NCI-H82 treated with DMSO at 0.1 percent for 48 hours (cell line): ENCODE results near the gene MRPS15.
"Not testable (repeated sequence)": the region's sequence is repeated elsewhere in the genome, so short reads cannot be mapped to it uniquely, and the experiment has no call there.

Experiments used
- DNase-seq: peaks from one replicate; lab custom pipeline; 2025; ENCODE audit not compliant: unreplicated experiment; lab: John Stamatoyannopoulos, UW

MRPS15 gene

DNA sequence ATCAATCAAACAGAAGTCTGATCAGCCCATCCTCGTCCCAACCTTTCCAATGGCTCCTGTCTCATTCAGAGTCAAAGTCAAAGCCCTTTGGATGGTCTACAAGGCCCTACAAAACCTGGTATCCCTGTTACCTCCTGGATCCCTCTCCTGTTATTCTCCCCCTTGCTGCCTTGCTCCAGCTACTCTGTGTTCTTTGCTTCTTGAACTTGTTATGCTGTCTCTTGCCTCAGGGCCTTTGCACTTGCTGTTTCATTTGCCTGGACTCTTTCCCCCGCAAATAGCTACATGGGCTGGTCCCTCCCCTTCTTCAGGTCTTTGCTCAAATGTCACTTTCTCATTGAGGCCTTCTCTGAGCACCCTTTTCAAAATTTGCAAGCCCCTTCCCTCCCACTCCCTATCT, 19.9 kb upstream of the MRPS15 start:
- no peak for DNase-seq

DNA sequence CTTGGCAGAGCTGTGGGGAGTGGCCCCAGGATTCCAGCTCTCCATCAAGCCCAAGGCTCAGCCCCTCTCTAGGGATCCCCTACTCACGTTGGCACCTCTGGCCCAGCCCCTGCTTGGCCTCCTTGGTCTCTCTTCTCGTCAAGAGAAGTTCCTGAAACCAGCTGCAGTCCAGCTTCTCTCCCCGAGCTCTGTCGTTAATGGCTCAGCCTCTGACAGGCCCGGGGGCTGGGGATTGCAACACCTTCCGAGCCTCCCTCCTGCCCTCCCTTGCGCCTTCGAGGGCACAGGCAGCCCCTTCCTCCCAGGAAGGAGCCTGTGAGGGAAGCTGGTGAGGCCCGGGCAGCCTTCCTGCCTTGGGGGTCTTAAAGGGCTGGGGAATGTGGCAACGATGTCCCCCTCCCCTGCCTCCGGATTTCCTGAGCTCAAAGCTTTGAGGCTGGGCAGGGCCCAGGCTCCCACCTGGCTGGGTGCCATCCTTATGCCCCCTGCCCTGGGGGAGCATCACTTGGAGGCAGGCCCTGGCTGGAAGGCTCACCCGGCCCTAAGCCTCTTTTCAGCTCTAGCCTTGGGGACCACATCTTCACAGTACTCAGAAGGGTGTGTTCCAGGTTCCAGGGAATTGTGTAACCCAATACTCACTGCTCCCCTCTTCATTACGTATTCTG, 18.7 kb upstream of the MRPS15 start, which contains the start of gene CSF3R:
TSS of gene CSF3R (minus strand) at position 190 of the 665 bp plus-strand sequence. CDS start 3,417 bp downstream, outside the sequence.
- DNase-seq = no peak

DNA sequence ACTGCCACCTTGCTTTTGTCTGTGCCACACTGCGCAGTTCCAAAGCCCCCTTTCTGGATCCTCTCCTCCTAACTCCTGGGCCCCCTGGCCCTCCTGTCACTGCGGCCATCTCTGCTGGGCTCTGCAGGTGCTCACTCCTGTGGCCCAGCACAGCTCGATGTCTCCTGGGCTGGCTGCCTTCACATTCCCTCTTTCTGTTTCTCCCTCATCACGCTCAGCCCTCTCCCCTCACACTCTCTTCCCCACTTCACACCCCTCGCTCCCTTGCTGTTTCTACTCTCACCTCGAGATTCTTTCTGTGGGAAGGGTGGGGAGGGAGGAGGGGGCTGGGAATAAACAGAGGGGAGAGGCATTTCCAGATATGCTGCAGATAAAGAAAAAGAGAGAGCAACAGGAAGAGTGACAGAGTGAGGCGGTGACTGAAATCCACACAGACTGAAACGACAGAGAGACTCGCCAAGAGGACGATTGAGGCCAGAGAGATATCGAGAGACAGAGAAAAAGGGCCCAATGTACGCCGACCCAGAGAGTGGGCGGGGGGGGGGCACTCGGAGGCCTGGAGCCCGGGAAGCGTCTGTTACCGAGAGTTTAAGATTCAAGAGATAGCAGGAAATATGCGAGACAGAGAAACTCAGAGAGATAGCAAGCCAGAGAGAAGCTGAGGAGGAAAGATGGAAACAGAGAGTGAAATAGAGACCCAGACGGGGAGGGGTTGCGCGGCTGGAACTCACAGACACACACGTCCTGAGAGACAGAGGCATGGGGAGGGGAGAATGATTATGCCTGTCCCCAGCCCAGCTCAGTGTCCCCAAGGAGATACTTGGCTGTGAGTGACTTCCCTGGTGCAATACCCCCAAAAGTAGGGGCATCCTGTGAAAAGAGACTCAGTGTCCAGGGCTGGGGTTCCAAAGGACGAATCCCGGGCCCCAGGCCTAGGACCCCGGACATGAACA, 17.9 kb upstream of the MRPS15 start:
- DNase-seq = no peak

DNA sequence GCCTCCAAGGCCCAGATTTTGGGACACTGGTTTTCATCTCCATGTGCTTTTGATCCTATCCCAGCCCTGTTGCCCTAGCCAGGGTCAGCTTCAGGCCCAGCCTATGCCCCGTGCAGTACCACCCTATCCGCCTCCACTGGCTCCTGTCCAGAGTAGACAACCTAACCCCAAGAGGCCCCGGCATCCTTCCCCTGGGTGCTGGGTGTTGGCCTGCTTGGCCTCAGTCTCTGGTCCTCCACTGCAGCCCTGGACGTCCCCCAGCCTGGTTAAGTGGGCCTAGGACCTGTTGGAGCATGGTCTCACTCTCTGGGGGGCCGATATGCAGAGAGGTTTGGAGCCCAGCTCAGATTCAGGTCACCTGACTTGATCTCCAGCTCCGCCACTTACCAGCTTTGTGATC, 16.9 kb upstream of the MRPS15 start:
- no peak for DNase-seq

DNA sequence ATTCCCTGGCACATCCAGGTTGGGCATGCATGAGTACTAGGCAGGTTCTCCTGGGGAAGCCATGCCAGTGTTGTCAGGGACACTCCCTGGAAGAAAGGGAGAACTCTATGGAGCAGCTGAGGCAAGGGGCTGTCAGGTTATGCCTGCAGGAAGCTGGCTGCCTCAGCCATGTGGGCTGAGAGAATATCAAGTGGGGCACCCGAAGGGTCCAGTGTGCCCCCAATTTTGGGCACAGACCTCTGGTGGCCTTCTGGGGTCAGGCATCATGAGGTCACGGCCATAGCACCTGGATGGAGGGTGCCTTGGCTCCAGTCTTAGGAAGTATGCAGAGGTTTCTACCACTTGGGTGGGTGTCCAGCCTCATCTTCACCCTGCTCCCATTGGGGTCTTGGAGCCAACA, 16.0 kb upstream of the MRPS15 start:
- DNase-seq = no peak

DNA sequence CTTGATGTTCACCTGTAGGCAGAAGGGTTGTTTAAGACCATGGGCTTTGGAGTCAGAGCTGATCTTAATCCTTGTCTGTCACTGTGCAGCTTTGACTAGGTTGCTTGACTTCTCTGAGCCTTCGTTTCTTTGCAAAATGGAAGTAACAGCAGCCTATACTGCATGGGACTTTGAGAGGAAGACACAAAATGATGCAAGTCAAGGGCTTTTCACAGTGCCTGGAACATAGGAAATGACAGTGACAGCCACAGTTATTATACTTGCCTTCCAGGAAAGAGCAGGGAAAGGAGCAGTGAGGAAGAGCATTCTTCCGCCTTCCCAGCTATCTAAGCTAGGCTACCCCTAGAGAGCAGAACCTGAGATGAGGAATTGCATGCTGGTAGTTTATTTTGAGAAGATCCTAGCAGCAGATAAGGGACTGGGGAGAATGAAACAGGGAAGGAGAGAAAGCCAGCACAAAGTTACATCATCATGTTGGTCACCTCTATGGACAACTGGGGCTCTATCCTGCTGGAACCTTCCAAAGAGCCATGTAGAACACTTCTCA, 15.4 kb upstream of the MRPS15 start:
- DNase-seq = no peak

DNA sequence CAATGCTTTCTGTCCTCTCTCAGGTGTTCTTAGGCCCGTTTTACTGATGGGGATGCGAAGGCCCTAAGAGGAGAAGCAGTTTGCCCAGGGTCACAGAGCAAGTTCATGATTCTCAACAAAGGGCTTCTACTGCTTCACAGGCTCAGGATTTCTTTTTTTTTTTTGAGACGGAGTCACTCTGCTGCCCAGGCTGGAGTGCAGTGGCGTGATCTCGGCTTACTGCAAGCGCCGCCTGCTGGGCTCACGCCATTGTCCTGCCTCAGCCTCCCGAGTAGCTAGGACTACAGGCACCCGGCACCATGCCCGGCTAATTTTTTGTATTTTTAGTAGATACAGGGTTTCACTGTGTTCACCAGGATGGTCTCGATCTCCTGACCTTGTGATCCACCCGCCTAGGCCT, 13.4 kb upstream of the MRPS15 start:
- DNase-seq = not testable (repeated sequence)

DNA sequence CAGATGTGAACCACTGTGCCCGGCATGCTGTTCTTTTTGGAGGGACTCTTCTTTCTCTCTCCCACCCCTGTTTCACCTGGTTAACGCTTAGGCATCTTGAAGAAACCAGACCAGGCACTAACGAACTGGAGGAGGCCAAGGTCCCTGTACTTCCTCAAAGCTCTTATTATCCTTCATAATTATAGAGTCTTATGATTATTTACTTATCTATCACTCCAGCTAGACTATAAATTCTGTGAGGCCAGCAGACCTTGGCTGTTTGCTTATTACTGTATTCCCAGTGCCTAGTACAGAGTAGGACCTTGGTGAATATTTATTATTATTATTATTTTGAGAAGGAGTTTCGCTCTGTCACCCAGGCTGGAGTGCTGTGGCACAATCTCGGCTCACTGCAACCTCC, 12.8 kb upstream of the MRPS15 start:
- no peak for DNase-seq

DNA sequence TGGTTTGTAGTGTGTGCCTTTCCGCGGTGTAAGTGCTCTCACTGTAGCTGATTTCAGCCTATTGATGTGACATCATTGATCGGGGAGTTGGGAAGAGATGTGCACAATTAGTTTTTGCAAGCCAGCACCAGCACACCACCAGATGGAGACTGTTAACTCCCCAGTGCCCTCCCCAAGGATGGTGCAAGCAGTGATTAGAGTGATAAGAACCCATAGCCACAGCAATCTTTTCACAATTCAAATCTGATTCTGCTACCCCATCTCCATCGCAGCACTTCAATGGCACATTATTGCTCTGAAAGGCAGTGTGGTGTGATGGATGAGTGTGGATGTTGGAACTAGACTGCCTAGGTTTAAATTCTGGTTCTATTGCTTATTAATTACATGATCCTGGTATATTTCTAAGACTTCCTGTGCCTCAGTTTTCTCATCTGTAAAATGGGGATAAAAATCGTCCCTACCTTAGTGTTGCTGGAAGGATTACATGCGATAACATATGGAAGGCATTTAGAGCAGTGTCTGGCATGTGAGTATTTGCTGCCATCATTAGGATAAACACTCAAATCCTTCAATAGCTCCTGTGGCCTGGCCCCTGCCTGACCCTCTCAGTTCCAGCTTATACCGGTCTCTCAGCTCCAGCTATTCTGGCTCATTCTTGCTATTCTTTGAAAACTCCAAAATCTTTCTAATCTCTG, 11.9 kb upstream of the MRPS15 start:
- DNase-seq = peak; percentile 44

DNA sequence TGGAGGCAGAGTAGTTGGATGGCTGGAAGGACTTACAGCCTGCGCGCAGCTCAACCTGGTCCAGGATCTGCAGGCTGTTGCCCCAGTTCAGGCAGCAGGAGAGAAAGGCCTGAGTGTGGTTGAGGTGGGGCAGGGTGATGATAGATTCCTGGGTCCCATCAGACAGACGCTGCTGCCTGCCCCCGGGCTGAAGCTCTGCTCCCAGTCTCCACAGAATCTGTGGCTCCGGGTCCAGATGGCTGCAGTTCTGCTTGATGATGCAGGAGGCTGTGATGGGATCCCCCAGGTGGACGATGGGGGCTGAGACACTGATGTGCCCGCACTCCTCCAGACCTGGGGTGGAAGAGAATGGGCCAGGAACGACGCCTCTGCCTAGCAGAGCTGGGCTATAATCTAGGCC, 11.2 kb upstream of the MRPS15 start:
- no peak for DNase-seq

DNA sequence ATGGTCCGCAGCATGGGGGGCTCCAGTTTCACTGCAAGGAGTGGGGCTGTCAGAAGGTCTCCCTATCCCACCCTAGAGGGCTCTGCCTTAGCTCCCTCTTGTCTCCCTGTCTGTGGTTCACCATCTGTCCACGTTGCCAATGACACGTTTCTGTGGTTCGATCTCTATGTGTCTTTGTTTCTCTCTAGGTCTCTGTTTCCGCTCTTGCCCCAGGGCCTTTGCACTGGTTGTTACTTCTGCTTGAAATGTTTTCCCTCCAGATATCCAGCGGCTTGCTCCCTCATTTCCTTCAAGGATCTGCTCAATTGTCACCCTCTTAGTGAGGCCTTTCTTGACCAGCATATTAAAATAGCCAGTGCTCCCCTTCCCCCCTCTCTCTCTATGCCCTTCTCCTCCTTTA, 8.5 kb upstream of the MRPS15 start:
- no peak for DNase-seq

DNA sequence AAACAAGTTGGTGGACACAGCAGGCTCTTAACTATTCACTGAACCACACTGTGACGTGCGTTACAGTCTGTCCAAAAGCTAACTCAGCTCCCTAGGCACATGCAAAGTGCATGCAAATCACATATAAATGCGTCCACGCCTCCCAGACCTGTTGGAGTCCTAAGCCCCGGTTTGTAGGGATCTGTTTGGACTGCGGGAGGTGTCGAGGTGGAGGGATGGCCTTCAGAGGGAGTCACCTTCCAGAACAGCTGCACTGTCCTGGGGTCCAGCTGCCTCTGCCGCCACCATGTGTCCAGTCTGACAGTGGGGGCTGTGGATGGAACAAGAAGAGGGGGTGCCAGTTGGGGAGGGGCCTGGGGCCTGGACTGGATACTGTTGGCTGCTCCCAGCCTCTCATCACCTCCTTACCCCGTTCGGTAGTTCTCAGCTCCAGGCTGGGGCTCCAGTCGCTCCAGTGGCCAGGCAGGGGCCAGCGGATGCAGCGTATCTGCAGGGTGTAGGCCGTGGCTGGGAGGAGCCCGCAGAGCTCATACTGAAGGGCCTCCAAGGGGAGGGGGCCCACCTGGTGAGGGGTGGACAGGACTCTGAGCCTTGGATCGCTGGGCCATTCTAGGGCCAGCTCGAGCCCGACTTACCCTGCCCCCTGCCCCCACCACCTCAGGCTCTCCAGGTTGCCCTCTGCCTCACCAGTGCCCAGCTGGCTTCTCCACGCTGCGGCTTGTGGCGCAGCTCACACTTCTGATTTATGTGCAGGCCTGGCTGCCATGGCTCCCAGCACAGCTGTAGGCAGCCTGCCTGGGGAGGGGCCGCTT, 7.9 kb upstream of the MRPS15 start:
- DNase-seq = no peak

DNA sequence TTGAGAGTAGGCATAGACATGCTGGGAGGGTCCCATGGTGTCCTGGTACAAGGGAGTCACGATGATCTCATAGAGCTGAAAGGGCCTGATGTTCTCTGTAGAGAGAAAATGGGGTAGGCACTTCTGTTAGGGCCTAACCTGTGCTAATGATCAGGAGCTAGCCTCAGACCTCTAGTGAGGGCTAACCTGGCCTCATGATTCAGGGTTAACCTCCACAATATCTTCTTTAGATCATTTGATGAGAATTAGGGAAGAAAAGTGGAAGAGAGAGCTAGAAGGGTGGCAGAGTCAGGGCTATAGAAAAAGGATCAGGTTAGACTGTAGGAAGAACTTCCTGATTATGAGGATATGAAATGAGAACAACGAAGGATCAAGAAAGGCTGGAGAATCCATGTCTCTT, 5.0 kb upstream of the MRPS15 start:
- DNase-seq = no peak

DNA sequence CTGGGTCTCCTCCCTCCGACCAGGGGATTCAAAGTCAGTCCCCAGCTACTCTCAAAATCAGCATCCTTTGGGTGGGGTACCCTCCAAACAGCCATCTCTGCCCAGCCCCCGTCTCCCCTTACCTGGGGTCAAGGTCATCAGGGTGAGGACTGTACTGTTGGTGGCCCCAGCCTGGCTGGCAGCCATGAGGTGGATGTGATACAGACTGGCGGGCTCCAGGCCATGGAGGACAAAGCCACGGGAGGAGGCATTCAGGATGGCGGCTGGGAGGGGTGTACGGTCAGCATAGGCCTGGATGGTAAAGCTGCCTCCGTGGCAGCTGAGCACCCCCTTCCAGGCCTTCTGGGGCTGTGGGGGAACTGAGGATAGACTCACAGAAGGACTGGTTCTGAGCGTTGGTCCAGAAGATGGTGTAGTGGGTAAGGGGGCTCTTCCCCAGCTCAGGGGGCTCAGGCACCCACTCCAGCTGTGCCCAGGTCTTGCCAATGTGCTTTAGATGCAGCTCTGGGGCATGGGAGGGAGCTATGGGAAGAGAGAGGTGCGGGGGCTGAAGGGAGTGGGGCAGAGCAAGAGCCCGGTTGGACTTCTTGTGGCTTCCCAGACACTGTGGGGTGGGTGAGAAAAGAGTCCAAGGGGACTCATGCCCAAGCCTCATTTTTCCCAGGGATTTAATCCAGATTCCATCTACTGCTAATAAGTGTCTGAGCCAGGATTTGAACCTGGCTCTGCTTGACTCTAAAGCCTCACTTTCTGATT, 3.7 kb upstream of the MRPS15 start:
- DNase-seq = no peak

DNA sequence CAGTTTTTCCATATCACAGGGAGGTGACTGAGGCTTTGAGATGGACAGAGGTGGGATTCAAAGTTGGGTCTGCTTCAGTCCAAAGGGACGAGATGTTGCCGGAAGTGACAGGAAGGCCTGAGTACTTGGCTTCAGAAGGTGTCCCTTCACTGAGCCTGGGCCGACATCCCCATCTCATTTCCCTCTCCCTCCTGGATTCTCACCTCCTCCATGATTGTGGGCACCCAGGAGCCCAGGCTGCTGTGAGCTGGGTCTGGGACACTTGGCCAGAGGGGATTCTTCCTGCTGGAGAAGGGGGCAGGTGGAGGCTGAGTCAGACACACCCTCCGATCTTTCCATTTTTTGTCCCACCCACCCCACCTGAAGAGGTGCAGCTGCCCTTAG, 2.8 kb upstream of the MRPS15 start:
- no peak for DNase-seq

DNA sequence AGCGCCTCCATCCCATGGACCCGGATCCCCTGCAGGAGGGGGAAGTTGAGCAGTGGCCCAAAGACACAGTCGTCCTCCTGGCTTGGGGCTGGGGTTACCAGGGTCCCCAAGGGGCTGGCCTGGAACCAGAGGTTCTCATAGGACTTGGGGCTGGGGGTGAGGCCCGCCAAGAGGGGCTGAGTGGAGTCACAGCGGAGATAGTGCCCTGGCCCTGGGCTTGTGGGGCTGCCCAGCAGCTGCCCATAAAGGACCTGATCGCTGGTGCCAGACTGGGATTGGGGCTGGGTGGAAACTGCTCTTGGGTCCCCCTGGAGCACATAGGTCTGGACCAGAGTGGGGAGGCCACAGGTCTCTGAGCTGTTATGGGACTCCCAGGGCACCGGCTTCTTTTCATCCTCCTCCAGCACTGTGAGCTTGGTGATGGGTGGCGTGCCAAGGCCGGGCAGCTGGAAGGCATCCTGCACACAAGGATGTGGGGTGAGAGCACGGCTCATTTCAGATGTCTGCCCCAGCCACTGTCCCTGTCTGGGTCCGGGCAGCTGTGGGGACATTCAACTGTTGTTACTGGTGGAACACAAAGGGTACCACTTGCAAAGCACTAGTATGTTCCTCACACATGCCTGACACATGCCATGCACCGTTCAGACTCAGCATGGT, 2.3 kb upstream of the MRPS15 start:
- no peak for DNase-seq

DNA sequence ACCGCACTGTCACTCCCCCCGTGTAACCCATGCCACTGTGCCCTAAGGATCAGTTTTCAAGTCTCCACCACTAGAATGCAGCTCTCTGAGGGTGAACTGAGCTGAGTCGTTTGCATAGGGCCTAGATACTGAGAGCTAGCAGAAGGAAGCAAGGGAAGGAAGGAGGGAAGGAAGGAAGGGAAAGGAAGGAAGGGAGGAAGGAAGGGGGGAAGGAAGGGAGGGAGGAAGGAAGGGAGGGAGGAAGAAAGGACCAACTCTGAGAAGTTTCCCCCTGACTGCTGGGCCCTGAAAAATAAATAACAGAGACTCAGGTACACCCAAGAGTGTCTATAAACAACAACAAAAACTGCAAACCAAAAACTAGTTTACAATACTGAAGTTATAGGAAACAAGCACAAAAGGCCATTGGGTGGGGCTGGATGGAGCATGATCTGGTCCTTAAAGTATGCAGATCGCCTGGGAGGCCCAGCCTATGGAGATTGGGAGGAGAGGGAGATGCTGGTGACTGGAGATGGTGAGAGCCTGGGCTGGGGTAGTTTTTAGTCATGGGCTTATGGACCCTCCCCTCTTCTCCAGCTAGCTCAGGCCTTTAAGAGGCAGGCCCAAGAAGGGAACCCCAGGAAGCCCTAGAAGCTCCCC, 1.7 kb upstream of the MRPS15 start:
- no peak for DNase-seq

DNA sequence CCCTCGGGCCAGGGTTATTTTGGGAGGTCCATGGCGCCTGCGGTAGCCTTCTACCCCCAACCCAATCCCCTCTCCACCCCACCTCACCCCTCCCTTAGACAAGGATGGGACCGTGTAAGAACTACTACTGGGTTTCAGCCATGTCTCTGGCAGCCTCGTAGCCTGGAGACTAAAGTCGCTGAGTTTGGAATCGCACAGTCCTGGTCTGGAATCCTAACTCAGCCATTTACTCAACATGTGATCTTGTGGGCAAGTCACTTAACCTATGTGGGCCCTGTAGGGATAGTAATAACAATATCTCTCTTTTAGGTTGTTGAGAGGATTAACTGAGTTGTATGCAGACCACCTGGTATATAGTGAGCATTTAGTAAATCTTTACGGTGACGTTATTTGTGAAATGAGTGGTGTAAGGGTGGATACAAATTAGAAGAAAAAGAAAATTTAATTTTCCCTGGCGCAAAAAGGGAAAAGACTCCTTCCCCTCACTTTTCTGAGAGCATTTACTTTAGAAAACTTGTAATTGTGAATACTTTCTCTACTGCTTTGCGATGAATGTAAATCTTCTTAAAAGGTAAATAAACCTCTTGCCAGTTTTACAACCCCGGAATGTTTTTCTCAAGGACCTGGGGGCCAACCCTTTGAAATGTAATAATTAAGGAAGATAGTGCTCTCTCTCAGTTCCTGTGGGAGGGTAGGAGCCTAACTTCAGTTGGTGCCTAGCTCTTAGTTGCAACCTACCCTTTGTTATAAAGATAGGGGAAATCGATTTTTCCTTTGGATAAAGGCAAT, 615 bp upstream of the MRPS15 start:
- DNase-seq = peak; percentile 67
